OCI-LY7 (cell line): ENCODE data around the gene MACROD2.

Experiments used
- EZH2phosphoT487 ChIP-seq: fragments of 200-600 bp; sonication (generic); IDR thresholded peaks from 2 replicates; pipeline ENCODE4 v1.6.1; 2018; ENCODE audit warnings: low read depth, borderline replicate concordance, mild to moderate bottlenecking, mixed run types, antibody characterized with exemption, low read length, moderate library complexity, mixed read lengths
- TF ChIP-seq, protein P1 (sequence below): fragments of 200-600 bp; sonication (generic); conservative IDR thresholded peaks from 2 replicates; pipeline ENCODE4 v1.5.1; 2014; ENCODE audit warnings: mild to moderate bottlenecking, antibody characterized with exemption, low read length, moderate library complexity, mixed read lengths

- TF ChIP-seq, protein P1, sequence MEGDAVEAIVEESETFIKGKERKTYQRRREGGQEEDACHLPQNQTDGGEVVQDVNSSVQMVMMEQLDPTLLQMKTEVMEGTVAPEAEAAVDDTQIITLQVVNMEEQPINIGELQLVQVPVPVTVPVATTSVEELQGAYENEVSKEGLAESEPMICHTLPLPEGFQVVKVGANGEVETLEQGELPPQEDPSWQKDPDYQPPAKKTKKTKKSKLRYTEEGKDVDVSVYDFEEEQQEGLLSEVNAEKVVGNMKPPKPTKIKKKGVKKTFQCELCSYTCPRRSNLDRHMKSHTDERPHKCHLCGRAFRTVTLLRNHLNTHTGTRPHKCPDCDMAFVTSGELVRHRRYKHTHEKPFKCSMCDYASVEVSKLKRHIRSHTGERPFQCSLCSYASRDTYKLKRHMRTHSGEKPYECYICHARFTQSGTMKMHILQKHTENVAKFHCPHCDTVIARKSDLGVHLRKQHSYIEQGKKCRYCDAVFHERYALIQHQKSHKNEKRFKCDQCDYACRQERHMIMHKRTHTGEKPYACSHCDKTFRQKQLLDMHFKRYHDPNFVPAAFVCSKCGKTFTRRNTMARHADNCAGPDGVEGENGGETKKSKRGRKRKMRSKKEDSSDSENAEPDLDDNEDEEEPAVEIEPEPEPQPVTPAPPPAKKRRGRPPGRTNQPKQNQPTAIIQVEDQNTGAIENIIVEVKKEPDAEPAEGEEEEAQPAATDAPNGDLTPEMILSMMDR, result no peak
- no peak for TF ChIP-seq EZH2phosphoT487
These were observed 1035.5 kb downstream of the MACROD2 start for GRCh38 chr20:15030826-15031225.
